Putamen (tissue), 1 donor: ENCODE results near the gene TMEM186.
A peak's percentile ranks its signal among the peaks of the same experiment; 100 is the strongest.
"Not testable (repeated sequence)": the region's sequence is repeated elsewhere in the genome, so short reads cannot be mapped to it uniquely, and the experiment has no call there.

ENCODE experiments used
- DNase-seq: peaks from one replicate; pipeline ENCODE4 v3.0.0-alpha.2; 2016; ENCODE audit warnings: low spot score

Gene TMEM186

GRCh38 chr16:8812162-8812843 lies 14.9 kb upstream of the TMEM186 start:
- DNase-seq, result peak; percentile 68

- no peak for DNase-seq
Observed at GRCh38 chr16:8808613-8809353, 11.3 kb upstream of the TMEM186 start.

GRCh38 chr16:8808009-8808408 lies 10.6 kb upstream of the TMEM186 start:
- DNase-seq, result no peak

GRCh38 chr16:8807189-8807588 lies 9.8 kb upstream of the TMEM186 start:
- DNase-seq, result no peak

- no peak for DNase-seq
Observed at GRCh38 chr16:8806272-8806983, 9.0 kb upstream of the TMEM186 start.

- no peak for DNase-seq
Observed at GRCh38 chr16:8804313-8804712, 6.9 kb upstream of the TMEM186 start.

- DNase-seq, result not testable (repeated sequence)
Observed at GRCh38 chr16:8803733-8804132, 6.3 kb upstream of the TMEM186 start.

- no peak for DNase-seq
Observed at GRCh38 chr16:8801701-8802100, 4.3 kb upstream of the TMEM186 start.

- DNase-seq, result no peak
Observed at GRCh38 chr16:8798535-8799157, 1.2 kb upstream of the TMEM186 start.

- DNase-seq, result no peak
Observed at GRCh38 chr16:8798174-8798527, 712 bp upstream of the TMEM186 start.

GRCh38 chr16:8796469-8797363 lies 723 bp downstream of the TMEM186 start:
- DNase-seq, result no peak

- DNase-seq, result no peak
Observed at GRCh38 chr16:8795818-8796217, 1.6 kb downstream of the TMEM186 start.

- DNase-seq, result no peak
Observed at GRCh38 chr16:8795091-8795490, 2.3 kb downstream of the TMEM186 start.

- no peak for DNase-seq
Observed at GRCh38 chr16:8788578-8789172, 8.8 kb downstream of the TMEM186 start.

GRCh38 chr16:8786316-8786715 lies 11.1 kb downstream of the TMEM186 start:
- not testable (repeated sequence) for DNase-seq

- DNase-seq, result no peak
Observed at GRCh38 chr16:8785408-8785807, 12.0 kb downstream of the TMEM186 start.

GRCh38 chr16:8782673-8783072 lies 14.8 kb downstream of the TMEM186 start:
- DNase-seq, result no peak

- DNase-seq, result no peak
Observed at GRCh38 chr16:8781797-8782196, 15.6 kb downstream of the TMEM186 start.

GRCh38 chr16:8777217-8777616 lies 20.2 kb downstream of the TMEM186 start:
- DNase-seq, result no peak

GRCh38 chr16:8776129-8776584 lies 21.3 kb downstream of the TMEM186 start:
- no peak for DNase-seq

GRCh38 chr16:8775359-8775758 lies 22.1 kb downstream of the TMEM186 start:
- no peak for DNase-seq
